OCI-LY1 (cell line): ENCODE measurements around the gene CA12.

Source experiments
- H2AFZ ChIP-seq: fragments of 200-600 bp; sonication (generic), shearing (Covaris generic); 2 replicates; pipeline ENCODE4 v1.6.0; 2014; ENCODE audit warnings: antibody characterized with exemption, mild to moderate bottlenecking, low read length
- H3F3A ChIP-seq: fragments of 200-600 bp; sonication (generic), shearing (Covaris generic); 2 replicates; pipeline ENCODE4 v1.6.0; 2014; ENCODE audit warnings: mild to moderate bottlenecking, antibody characterized with exemption, low read length, moderate library complexity; ENCODE audit not compliant: insufficient read depth
- H3K27ac ChIP-seq: fragments of 200-600 bp; sonication (generic); 2 replicates; pipeline ENCODE4 v1.5.1; 2014; ENCODE audit warnings: low read length, mixed run types, mild to moderate bottlenecking, low read depth; ENCODE audit not compliant: poor library complexity, severe bottlenecking
- H3K27me3 ChIP-seq: fragments of 200-600 bp; sonication (generic); 2 replicates; pipeline ENCODE4 v1.6.0; 2014; ENCODE audit warnings: antibody characterized with exemption, mild to moderate bottlenecking, low read length, moderate library complexity; ENCODE audit not compliant: insufficient read depth
- H3K36me3 ChIP-seq: fragments of 200-600 bp; sonication (generic); 2 replicates; pipeline ENCODE4 v1.6.1; 2014; ENCODE audit warnings: mild to moderate bottlenecking, antibody characterized with exemption, low read length, moderate library complexity, mixed read lengths; ENCODE audit not compliant: insufficient read depth
- H3K4me1 ChIP-seq: fragments of 200-600 bp; sonication (generic); 2 replicates; pipeline ENCODE4 v1.5.1; 2014; ENCODE audit warnings: mild to moderate bottlenecking, low read length, moderate library complexity; ENCODE audit not compliant: insufficient read depth, severe bottlenecking
- H3K4me2 ChIP-seq: fragments of 200-600 bp; sonication (generic), shearing (Covaris generic); 2 replicates; pipeline ENCODE4 v1.6.1; 2014; ENCODE audit warnings: low read length
- H3K4me3 ChIP-seq: fragments of 200-600 bp; sonication (generic); 2 replicates; pipeline ENCODE4 v1.5.1; 2014; ENCODE audit warnings: low read length, low read depth, mild to moderate bottlenecking, mixed read lengths; ENCODE audit not compliant: poor library complexity, severe bottlenecking
- H3K79me2 ChIP-seq: fragments of 200-600 bp; shearing (Covaris generic); 2 replicates; pipeline ENCODE4 v1.6.1; 2016; ENCODE audit warnings: mixed run types, low read length, mixed read lengths; ENCODE audit not compliant: insufficient read depth
- H3K9ac ChIP-seq: fragments of 200-600 bp; sonication (generic), shearing (Covaris generic); 2 replicates; pipeline ENCODE4 v1.6.1; 2014; ENCODE audit warnings: mild to moderate bottlenecking, low read length, mixed read lengths
- H3K9me2 ChIP-seq: fragments of 200-600 bp; sonication (generic), shearing (Covaris generic); 2 replicates; pipeline ENCODE4 v1.6.1; 2014; ENCODE audit warnings: low read depth, mild to moderate bottlenecking, low read length, mixed read lengths
- H3K9me3 ChIP-seq: fragments of 200-600 bp; shearing (Covaris generic); 2 replicates; pipeline ENCODE4 v1.6.1; 2014; ENCODE audit warnings: low read length, mixed read lengths
- H4K20me1 ChIP-seq: fragments of 200-600 bp; sonication (generic), shearing (Covaris generic); 2 replicates; pipeline ENCODE4 v1.6.0; 2016; ENCODE audit warnings: mild to moderate bottlenecking, low read length; ENCODE audit not compliant: insufficient read depth
- EZH2 ChIP-seq: fragments of 200-600 bp; sonication (generic), shearing (Covaris generic); IDR thresholded peaks from 2 replicates; pipeline ENCODE4 v1.8.0; 2017; ENCODE audit warnings: borderline replicate concordance, mixed run types, mild to moderate bottlenecking, antibody characterized with exemption, low read length, moderate library complexity, mixed read lengths
- TF ChIP-seq, protein P1 (sequence below): fragments of 200-600 bp; sonication (generic), shearing (Covaris generic); IDR thresholded peaks from 2 replicates; pipeline ENCODE4 v1.5.1; 2017; ENCODE audit warnings: mild to moderate bottlenecking, antibody characterized with exemption, low read length, moderate library complexity, mixed read lengths

The CA12 gene

DNA sequence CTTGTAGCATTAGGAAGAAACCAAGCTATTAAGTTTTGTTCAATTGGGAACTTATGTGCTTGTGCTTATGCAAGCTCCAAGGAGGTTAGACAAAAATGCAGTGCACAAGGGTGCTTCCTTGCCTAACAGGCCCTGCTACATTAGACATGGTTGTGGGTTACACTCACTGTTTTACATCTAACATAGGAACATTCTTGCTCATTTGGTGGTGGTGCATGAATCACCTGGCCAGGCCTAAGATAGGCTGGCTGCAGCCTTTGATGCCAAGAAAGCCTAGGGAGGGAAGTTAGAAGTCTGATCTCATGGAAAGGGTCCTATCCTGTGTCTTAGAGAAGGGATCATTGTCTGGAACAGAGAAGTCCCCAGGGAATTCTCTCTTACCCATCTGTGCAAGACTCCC lies 43.5 kb downstream of the CA12 start:
- Histone ChIP-seq H3K4me1 (no peaks in the 10 kb centered on the region), H3F3A (no peaks in the 10 kb centered on the region), H4K20me1 (no peaks in the 10 kb centered on the region), H3K9ac (no peak overlapping the region), H2AFZ (no peak overlapping the region), H3K9me3 (no peaks in the 10 kb centered on the region), H3K79me2 (no peaks in the 10 kb centered on the region), H3K27me3 (peaks cover 5% of the 10 kb centered on the region; the same call in 1 of the 2 replicates), H3K27ac (no peak overlapping the region), H3K36me3 (no peaks in the 10 kb centered on the region), H3K9me2 (no peaks in the 10 kb centered on the region), H3K4me3 (no peak overlapping the region), H3K4me2 (no peak overlapping the region)
- TF ChIP-seq EZH2, result no peak
- TF ChIP-seq, protein P1, sequence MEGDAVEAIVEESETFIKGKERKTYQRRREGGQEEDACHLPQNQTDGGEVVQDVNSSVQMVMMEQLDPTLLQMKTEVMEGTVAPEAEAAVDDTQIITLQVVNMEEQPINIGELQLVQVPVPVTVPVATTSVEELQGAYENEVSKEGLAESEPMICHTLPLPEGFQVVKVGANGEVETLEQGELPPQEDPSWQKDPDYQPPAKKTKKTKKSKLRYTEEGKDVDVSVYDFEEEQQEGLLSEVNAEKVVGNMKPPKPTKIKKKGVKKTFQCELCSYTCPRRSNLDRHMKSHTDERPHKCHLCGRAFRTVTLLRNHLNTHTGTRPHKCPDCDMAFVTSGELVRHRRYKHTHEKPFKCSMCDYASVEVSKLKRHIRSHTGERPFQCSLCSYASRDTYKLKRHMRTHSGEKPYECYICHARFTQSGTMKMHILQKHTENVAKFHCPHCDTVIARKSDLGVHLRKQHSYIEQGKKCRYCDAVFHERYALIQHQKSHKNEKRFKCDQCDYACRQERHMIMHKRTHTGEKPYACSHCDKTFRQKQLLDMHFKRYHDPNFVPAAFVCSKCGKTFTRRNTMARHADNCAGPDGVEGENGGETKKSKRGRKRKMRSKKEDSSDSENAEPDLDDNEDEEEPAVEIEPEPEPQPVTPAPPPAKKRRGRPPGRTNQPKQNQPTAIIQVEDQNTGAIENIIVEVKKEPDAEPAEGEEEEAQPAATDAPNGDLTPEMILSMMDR, result no peak

DNA sequence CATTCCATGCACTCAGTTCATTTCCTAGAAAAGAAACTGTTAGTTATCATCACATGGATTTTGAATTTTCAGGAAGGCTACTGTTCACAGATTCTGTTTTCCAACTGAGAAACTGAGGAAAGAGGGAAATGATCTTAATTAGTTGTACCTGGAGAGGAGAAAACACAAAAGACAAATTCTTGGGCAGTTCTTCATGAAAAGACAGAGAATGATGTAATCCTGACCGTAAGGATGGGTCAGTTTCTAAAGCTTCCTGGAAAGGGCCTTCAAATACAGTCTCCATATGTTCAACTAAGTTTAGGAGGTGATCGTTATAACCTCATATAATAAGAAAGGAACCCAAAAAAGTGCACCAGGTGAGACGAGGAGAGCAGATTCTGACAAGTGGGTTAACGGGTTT lies 44.6 kb downstream of the CA12 start:
- H3K9me2 ChIP-seq, result no peaks in the 10 kb centered on the region

DNA sequence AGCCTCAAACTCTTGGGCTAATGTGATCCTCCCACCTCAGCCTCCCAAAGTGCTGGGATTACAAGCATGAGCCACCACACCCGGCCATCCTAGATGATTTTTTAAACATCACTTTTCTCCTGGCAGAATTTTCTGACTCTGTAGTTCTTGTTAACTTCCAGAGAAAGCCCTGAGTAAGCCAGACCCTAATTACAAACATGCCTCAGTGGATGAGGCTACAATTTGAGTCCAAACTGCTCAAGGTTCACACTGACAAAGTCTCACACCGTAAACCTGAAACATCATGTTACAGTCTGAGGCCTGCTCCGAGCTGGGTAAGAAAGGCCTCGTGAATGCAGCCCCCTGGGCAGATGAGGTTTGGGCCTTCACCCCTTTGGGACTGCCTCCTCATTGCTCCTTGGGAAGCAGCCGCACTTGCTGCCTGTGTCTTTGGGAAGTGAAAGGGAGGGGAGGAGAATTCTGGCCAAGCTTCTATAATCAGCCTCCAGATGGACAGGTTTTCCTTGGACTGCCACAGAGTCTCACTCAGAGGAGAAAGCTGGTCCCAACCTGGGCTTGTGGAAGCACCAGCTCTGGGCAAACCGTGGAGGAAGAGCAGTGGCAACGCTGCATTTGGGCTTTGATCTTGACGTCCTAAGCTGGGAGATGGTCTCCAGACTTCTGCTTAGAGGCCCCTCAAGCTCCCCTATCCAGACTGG lies 46.0 kb downstream of the CA12 start:
- Histone ChIP-seq H3K9me2 (no peaks in the 10 kb centered on the region), H3K9ac (no peak overlapping the region), H3K9me3 (no peaks in the 10 kb centered on the region), H3K36me3 (no peaks in the 10 kb centered on the region), H3K27ac (no peak overlapping the region), H4K20me1 (no peaks in the 10 kb centered on the region), H3K4me3 (no peak overlapping the region), H3F3A (no peaks in the 10 kb centered on the region), H2AFZ (no peak overlapping the region), H3K4me2 (no peak overlapping the region), H3K4me1 (no peaks in the 10 kb centered on the region), H3K27me3 (0 out of 2 replicates have a peak, but pooled peaks cover 5% of the 10 kb centered on the region), H3K79me2 (no peaks in the 10 kb centered on the region)
- no peak for TF ChIP-seq EZH2
- TF ChIP-seq, protein P1, result no peak

More for the DNA sequence above, 44.6 kb downstream of the CA12 start:
- no peaks in the 10 kb centered on the region for H4K20me1 ChIP-seq
- no peak overlapping the region for H2AFZ ChIP-seq
- H3K27ac ChIP-seq, result no peak overlapping the region
- H3K4me2 ChIP-seq, result no peak overlapping the region
- no peak overlapping the region for H3K9ac ChIP-seq
- H3K4me1 ChIP-seq, result no peaks in the 10 kb centered on the region
- no peaks in the 10 kb centered on the region for H3F3A ChIP-seq
- peaks cover 5% of the 10 kb centered on the region; the same call in 1 of the 2 replicates for H3K27me3 ChIP-seq
- TF ChIP-seq, protein P1, result no peak
- TF ChIP-seq EZH2, result no peak
- H3K4me3 ChIP-seq, result no peak overlapping the region
- no peaks in the 10 kb centered on the region for H3K36me3 ChIP-seq
- no peaks in the 10 kb centered on the region for H3K79me2 ChIP-seq
- no peaks in the 10 kb centered on the region for H3K9me3 ChIP-seq
